B cell (primary cell): ENCODE measurements around the gene PLIN5. TPM values are rescaled to one million over a fixed set of nuclear protein-coding genes. Genes with fewer than 3 reads are reported as not detected.

Experiments
- ATAC-seq: fragments of 200-7000 bp; cut with Tn5 transposase; one replicate; pipeline ENCODE4 v1.10.0; 2021; ENCODE audit warnings: low read depth, mild to moderate bottlenecking, moderate number of reproducible peaks, moderate library complexity
- CTCF ChIA-PET: fragments of 350-600 bp; sonication (Branson Sonifier 250); formaldehyde crosslinking; loops from one replicate; lab custom pipeline; 2021; ENCODE audit warnings: antibody characterized with exemption, inconsistent platforms; lab: Charles Lee
- POLR2A ChIA-PET: fragments of 350-600 bp; sonication (Branson Sonifier 250); formaldehyde crosslinking; loops from one replicate; lab custom pipeline; 2021; ENCODE audit warnings: antibody characterized with exemption; lab: Charles Lee
- DNase-seq: peaks from one replicate; pipeline ENCODE4 v3.0.0; 2013
- H2AFZ ChIP-seq: 2 replicates; pipeline ENCODE4 v1.6.1; 2012; ENCODE audit warnings: mild to moderate bottlenecking, low read depth, low read length; ENCODE audit not compliant: insufficient read depth, poor library complexity, severe bottlenecking
- H3K27ac ChIP-seq, 2 donors: 1 replicate in 1 of 2; 2 replicates in 1 of 2; pipeline ENCODE4 v1.5.1; 2012 to 2013; ENCODE audit warnings: low read length in 2 of 2, mild to moderate bottlenecking in 2 of 2, moderate library complexity in 1 of 2
- H3K27me3 ChIP-seq, 4 experiments: fragments of 200-600 bp in 1 of 4; sonication (generic) in 1 of 4; replicated peaks in 1 of 4; 1 replicate in 2 of 4; 2 replicates in 2 of 4; pipeline versions ENCODE4 v1.6.1 to v1.7.0; 2013 to 2016; ENCODE audit warnings: low read length in 3 of 4, mild to moderate bottlenecking in 2 of 4, mixed read lengths in 1 of 4, moderate library complexity in 1 of 4; ENCODE audit not compliant: insufficient read depth in 4 of 4, control insufficient read depth in 3 of 4; ENCODE audit errors: control extremely low read depth in 1 of 4
- H3K36me3 ChIP-seq, 2 experiments: replicated peaks in 1 of 2; 1 replicate in 1 of 2; 2 replicates in 1 of 2; pipeline versions ENCODE4 v1.6.1 to v1.7.1; 2013; ENCODE audit warnings: low read length in 1 of 2; ENCODE audit not compliant: insufficient read depth in 2 of 2, control insufficient read depth in 1 of 2; ENCODE audit errors: control extremely low read depth in 1 of 2, extremely low read depth in 1 of 2
- H3K4me1 ChIP-seq, 2 donors: fragments of 200-600 bp in 1 of 2; sonication (generic) in 1 of 2; 1 replicate in 1 of 2; 2 replicates in 1 of 2; pipeline versions ENCODE4 v1.5.1 to v1.6.1; 2013 to 2017; ENCODE audit warnings: low read length in 2 of 2; ENCODE audit not compliant: control insufficient read depth in 2 of 2, insufficient read depth in 2 of 2
- H3K4me2 ChIP-seq: replicated peaks from 2 replicates; pipeline ENCODE3; 2012; ENCODE audit warnings: mild to moderate bottlenecking, low read depth, low read length; ENCODE audit not compliant: poor library complexity, severe bottlenecking
- H3K4me3 ChIP-seq, 5 experiments: fragments of 200-600 bp in 1 of 5; sonication (generic) in 1 of 5; 1 replicate in 3 of 5; 2 replicates in 2 of 5; pipeline versions ENCODE4 v1.5.1 to v1.7.0; 2011 to 2016; ENCODE audit warnings: low read length in 4 of 5, mild to moderate bottlenecking in 4 of 5, low read depth in 2 of 5, control low read depth in 1 of 5, moderate library complexity in 1 of 5; ENCODE audit not compliant: insufficient read depth in 1 of 5; ENCODE audit errors: control extremely low read depth in 1 of 5, extremely low read depth in 1 of 5
- H3K79me2 ChIP-seq: fragments of 200-600 bp; sonication (generic); one replicate; pipeline ENCODE4 v1.6.0; 2016; ENCODE audit warnings: low read length; ENCODE audit not compliant: control insufficient read depth, insufficient read depth
- H3K9ac ChIP-seq: fragments of 200-600 bp; sonication (generic); 2 replicates; pipeline ENCODE4 v1.6.1; 2017; ENCODE audit warnings: mild to moderate bottlenecking, low read length, moderate library complexity
- H3K9me3 ChIP-seq, 3 donors: one replicate each; pipeline versions ENCODE4 v1.6.1 to v1.7.1; 2013; ENCODE audit warnings: low read length in 2 of 3; ENCODE audit not compliant: control insufficient read depth in 2 of 3, insufficient read depth in 1 of 3; ENCODE audit errors: control extremely low read depth in 1 of 3
- H4K20me1 ChIP-seq: 2 replicates; pipeline ENCODE4 v1.6.0; 2012; ENCODE audit warnings: mild to moderate bottlenecking, low read length; ENCODE audit not compliant: insufficient read depth, control insufficient read depth, poor library complexity, severe bottlenecking
- H3K27ac Mint-ChIP-seq: one replicate; pipeline ENCODE4 v1.8.0; 2021; ENCODE audit warnings: mixed read lengths
- H3K27me3 Mint-ChIP-seq: one replicate; pipeline ENCODE4 v1.8.0; 2021; ENCODE audit warnings: mixed read lengths
- H3K4me1 Mint-ChIP-seq: one replicate; pipeline ENCODE4 v1.8.0; 2021; ENCODE audit warnings: mixed read lengths
- H3K4me3 Mint-ChIP-seq: one replicate; pipeline ENCODE4 v1.8.0; 2021; ENCODE audit warnings: mixed read lengths
- H3K9me3 Mint-ChIP-seq: one replicate; pipeline ENCODE4 v1.8.0; 2022; ENCODE audit warnings: mixed read lengths; ENCODE audit not compliant: insufficient read depth
- CTCF ChIP-seq: fragments of 200-600 bp; IDR thresholded peaks from one replicate; pipeline ENCODE4 v1.8.0; 2022; ENCODE audit warnings: antibody characterized with exemption, mild to moderate bottlenecking
- EZH2 ChIP-seq: IDR thresholded peaks from 2 replicates; pipeline ENCODE4 v1.6.1; 2012; ENCODE audit warnings: borderline replicate concordance, low read depth, mild to moderate bottlenecking, moderate library complexity, low read length; ENCODE audit not compliant: insufficient read depth, poor library complexity, severe bottlenecking
- WGBS: methylation state at CpG from one replicate; pipeline ENCODE4 v1.1.5; 2013; ENCODE audit warnings: missing lambda C conversion rate; ENCODE audit not compliant: insufficient coverage; 5-methylcytosine and 5-hydroxymethylcytosine counted together
- intact Hi-C: fragments of 100-400 bp; cut with micrococcal nuclease; formaldehyde crosslinking; loops from one replicate; pipeline ENCODE4 v1.10.0; 2022
- polyA plus RNA-seq: library from polyadenylated mRNA; depleted of rRNA; stranded (reverse); fragments of >200 nt; gene quantifications from 2 replicates; pipeline ENCODE4 v1.2.3, GENCODE V29; 2012
- total RNA-seq, 2 donors: library from RNA; stranded (reverse); fragments of 120-200 nt in 1 of 2; gene quantifications; 1 replicate in 1 of 2; 2 replicates in 1 of 2; pipeline versions ENCODE4 v1.2.3 to v1.2.4, GENCODE V29; 2013 to 2022

PLIN5 gene
- total and polyA plus RNA-seq, 2 donors (not counting 1 experiment from before 2014, with no cell fraction given) = 0.15 to 0.27 TPM

- CTCF ChIA-PET = no interaction called here
- H4K20me1 ChIP-seq = no peaks in the 10 kb centered on the region
Observed at GRCh38 chr19:4555657-4556561, 20.9 kb upstream of the PLIN5 start.

More at GRCh38 chr19:4555657-4556561, 20.9 kb upstream of the PLIN5 start:
- no peaks in the 10 kb centered on the region for H3K4me1 Mint-ChIP-seq
- no peak overlapping the region for H3K4me3 Mint-ChIP-seq
- Histone ChIP-seq H3K27ac (no peak overlapping the region), H3K79me2 (no peaks in the 10 kb centered on the region), H3K9me3 (peaks cover 0 to 19% (median 0%) of the 10 kb centered on the region in 3 donors), H3K4me3 (no peak overlapping the region), H3K4me2 (no peak overlapping the region), H2AFZ (no peak overlapping the region), H3K4me1 (peaks cover 0 to 4% of the 10 kb centered on the region in 2 donors), H3K36me3 (no peaks in the 10 kb centered on the region), H3K27me3 (peaks cover 0 to 11% (median 2%) of the 10 kb centered on the region in 4 experiments), H3K9ac (no peak overlapping the region)
- peaks cover 13% of the 10 kb centered on the region for H3K27me3 Mint-ChIP-seq
- POLR2A ChIA-PET = no interaction called here
- DNase-seq = no peak
- 86% methylated on average over 40 of the region's 43 CpGs for WGBS
- TF ChIP-seq EZH2 (no peak), CTCF (no peak)
- H3K27ac Mint-ChIP-seq = peak overlapping the region; percentile 20
- ATAC-seq = peak; percentile 24
- intact Hi-C loops = loop anchor here (5.0 kb wide), 1 partner anchor 81 kb away; the partner anchor contains the start of gene TNFAIP8L1
- no peaks in the 10 kb centered on the region for H3K9me3 Mint-ChIP-seq
